Panc1 (cell line): ENCODE measurements around the gene DOCK4. TPM values are rescaled to one million over a fixed set of nuclear protein-coding genes. Genes with fewer than 3 reads are reported as not detected.

Experiments
- ATAC-seq: fragments of 200-7000 bp; cut with Tn5 transposase; 2 replicates; pipeline ENCODE4 v1.9.1; 2020; ENCODE audit warnings: mild to moderate bottlenecking, moderate library complexity
- BruUV-seq: library from RNA; stranded (reverse); fragments of 400-500 nt; replicated peaks from 2 replicates; lab custom pipeline; 2021; lab: Mats Ljungman, UMichigan
- CTCF ChIA-PET: fragments of 300-600 bp; sonication (Branson Sonifier 250); formaldehyde crosslinking; loops from one replicate; lab custom pipeline; 2022; ENCODE audit warnings: antibody characterized with exemption; lab: Charles Lee
- POLR2A ChIA-PET: fragments of 300-600 bp; sonication (Branson Sonifier 250); formaldehyde crosslinking; loops from one replicate; lab custom pipeline; 2022; ENCODE audit warnings: antibody characterized with exemption; lab: Charles Lee
- DNase-seq: peaks from one replicate; pipeline ENCODE4 v3.0.0-alpha.2; 2010; ENCODE audit warnings: low read depth, low spot score
- H3K27ac ChIP-seq: 2 replicates; pipeline ENCODE4 v1.5.1; 2011; ENCODE audit warnings: mild to moderate bottlenecking, low read length, inconsistent platforms
- H3K27me3 ChIP-seq: fragments of 200-500 bp; sonication (Bioruptor generic); 2 replicates; pipeline ENCODE4 v1.6.0; 2014; ENCODE audit warnings: low read length, inconsistent platforms; ENCODE audit not compliant: control insufficient read depth, insufficient read depth
- H3K36me3 ChIP-seq: fragments of 200-500 bp; sonication (Bioruptor generic); 2 replicates; pipeline ENCODE4 v1.5.1; 2014; ENCODE audit warnings: inconsistent platforms, mild to moderate bottlenecking, low read length, moderate library complexity; ENCODE audit not compliant: control insufficient read depth, insufficient read depth
- H3K4me1 ChIP-seq: 2 replicates; pipeline ENCODE4 v1.5.1; 2011; ENCODE audit warnings: inconsistent platforms, mild to moderate bottlenecking, low read length, moderate library complexity; ENCODE audit not compliant: control insufficient read depth, insufficient read depth
- H3K4me3 ChIP-seq, 2 experiments: 2 replicates each; pipeline ENCODE4 v1.5.1; 2011 to 2012; ENCODE audit warnings: low read depth in 2 of 2, low read length in 2 of 2, mild to moderate bottlenecking in 2 of 2, inconsistent platforms in 1 of 2, moderate library complexity in 1 of 2
- H3K9me3 ChIP-seq: fragments of 200-500 bp; sonication (Bioruptor generic); 2 replicates; pipeline ENCODE4 v1.5.1; 2014; ENCODE audit warnings: low read depth, mild to moderate bottlenecking, inconsistent platforms, low read length, moderate library complexity; ENCODE audit not compliant: control insufficient read depth, insufficient read depth
- POLR2AphosphoS5 ChIP-seq: IDR thresholded peaks from 2 replicates; pipeline ENCODE4 v1.6.1; 2012; ENCODE audit warnings: mild to moderate bottlenecking, low read depth, low read length, moderate library complexity
- SIN3A ChIP-seq: IDR thresholded peaks from 2 replicates; pipeline ENCODE4 v1.6.1; 2012; ENCODE audit warnings: low read depth, mild to moderate bottlenecking, low read length, moderate library complexity, borderline replicate concordance; ENCODE audit not compliant: insufficient read depth
- TCF7L2 ChIP-seq: IDR thresholded peaks from 2 replicates; pipeline ENCODE4 v1.6.1; 2011; ENCODE audit warnings: mild to moderate bottlenecking, low read depth, low read length, inconsistent platforms
- in situ Hi-C: cut with HindIII; loops from 2 replicates; pipeline ENCODE4 v1.10.0; 2016; ENCODE audit warnings: low sequenced_read_pairs, low pct_unique_long_range_greater_than_20kb
- intact Hi-C: fragments of 100-400 bp; cut with micrococcal nuclease; formaldehyde crosslinking; loops from one replicate; pipeline ENCODE4 v1.10.0; 2022; ENCODE audit not compliant: unreplicated experiment
- total RNA-seq: library from RNA; stranded (reverse); gene quantifications from one replicate; pipeline ENCODE4 v1.2.1, GENCODE V29; 2021; ENCODE audit not compliant: unreplicated experiment
- TF ChIP-seq, protein P1 (sequence below), 2 experiments: IDR thresholded peaks; 2 replicates each; pipeline ENCODE4 v1.6.1; 2011 to 2012; ENCODE audit warnings: low read depth in 2 of 2, control low read depth in 1 of 2, low read length in 1 of 2, mild to moderate bottlenecking in 1 of 2, moderate library complexity in 1 of 2; ENCODE audit not compliant: insufficient read depth in 1 of 2
- TF ChIP-seq, protein P2 (sequence below): fragments of 450-650 bp; IDR thresholded peaks from 2 replicates; pipeline ENCODE4 v1.5.1; 2017; ENCODE audit warnings: mild to moderate bottlenecking

The DOCK4 gene
- total RNA-seq, 1 experiment from 2014 or later, result 10.8 TPM

DNA sequence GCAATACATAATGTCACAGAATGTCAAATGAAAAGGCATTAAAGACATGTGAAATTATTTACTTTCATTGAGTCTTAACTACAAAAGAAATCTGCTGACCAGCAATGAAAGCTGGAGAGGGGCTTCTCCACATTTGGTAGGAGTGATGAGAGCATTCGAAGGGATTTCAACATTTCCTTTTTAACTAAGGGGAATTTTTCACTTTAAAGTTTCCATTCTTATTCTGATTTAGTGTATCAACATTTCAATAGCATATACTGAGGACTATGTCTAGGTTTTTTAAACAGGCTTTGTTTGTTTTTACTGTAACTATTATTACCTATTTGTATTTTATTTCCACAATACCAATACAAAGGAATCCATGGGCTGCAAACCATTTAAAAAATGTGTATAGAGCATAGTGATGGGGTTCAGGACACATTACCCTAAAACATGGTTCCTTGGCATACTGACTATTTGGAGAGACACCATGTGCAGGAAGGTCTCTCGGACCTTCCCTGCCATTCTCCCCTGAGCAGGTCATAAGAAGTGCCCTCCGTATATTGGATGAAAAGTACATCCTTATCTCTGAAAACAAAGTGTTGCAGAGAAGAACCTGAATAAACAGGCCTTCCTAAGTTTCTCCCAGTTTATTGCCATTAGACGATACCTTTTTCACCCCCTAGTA lies 278.7 kb downstream of the DOCK4 start:
- no peak for ATAC-seq
- DNase-seq, result no peak
- BruUV-seq, result no TSS peak
- ChIA-PET POLR2A (no interaction called here), CTCF (no interaction called here)
- H3K27me3 ChIP-seq, result no peaks in the 10 kb centered on the region
- no peaks in the 10 kb centered on the region for H3K4me1 ChIP-seq
- H3K27ac ChIP-seq, result no peak overlapping the region
- intact Hi-C loops, result no loop called here
- no peak for TF ChIP-seq SIN3A
- H3K9me3 ChIP-seq, result no peaks in the 10 kb centered on the region
- no peak overlapping the region for H3K4me3 ChIP-seq
- in situ Hi-C loops, result no loop called here
- no peaks in the 10 kb centered on the region for H3K36me3 ChIP-seq

DNA sequence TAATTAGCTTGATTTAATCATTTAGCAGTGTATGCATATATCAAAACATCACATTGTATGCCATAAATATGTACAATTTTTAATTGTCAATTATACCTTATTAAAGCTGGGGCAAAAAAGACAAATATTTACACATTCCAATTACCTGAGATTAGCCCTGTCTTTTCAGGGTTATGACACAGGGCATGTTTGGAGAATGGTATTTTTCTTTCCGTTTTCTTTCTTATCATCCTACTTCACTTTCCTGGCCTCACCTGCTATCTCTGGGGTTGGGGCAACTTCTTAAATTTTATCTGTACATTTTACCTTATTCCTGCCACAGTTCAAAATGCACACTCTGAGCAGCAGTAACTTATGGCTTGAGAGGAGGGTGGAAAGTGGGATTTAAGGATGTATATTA lies 285.9 kb downstream of the DOCK4 start:
- no TSS peak for BruUV-seq
- CTCF ChIA-PET, result no interaction called here

More for the DNA sequence above, 285.9 kb downstream of the DOCK4 start:
- H3K27me3 ChIP-seq, result no peaks in the 10 kb centered on the region
- in situ Hi-C loops (no loop called here), intact Hi-C loops (no loop called here)
- TF ChIP-seq, protein P1, sequence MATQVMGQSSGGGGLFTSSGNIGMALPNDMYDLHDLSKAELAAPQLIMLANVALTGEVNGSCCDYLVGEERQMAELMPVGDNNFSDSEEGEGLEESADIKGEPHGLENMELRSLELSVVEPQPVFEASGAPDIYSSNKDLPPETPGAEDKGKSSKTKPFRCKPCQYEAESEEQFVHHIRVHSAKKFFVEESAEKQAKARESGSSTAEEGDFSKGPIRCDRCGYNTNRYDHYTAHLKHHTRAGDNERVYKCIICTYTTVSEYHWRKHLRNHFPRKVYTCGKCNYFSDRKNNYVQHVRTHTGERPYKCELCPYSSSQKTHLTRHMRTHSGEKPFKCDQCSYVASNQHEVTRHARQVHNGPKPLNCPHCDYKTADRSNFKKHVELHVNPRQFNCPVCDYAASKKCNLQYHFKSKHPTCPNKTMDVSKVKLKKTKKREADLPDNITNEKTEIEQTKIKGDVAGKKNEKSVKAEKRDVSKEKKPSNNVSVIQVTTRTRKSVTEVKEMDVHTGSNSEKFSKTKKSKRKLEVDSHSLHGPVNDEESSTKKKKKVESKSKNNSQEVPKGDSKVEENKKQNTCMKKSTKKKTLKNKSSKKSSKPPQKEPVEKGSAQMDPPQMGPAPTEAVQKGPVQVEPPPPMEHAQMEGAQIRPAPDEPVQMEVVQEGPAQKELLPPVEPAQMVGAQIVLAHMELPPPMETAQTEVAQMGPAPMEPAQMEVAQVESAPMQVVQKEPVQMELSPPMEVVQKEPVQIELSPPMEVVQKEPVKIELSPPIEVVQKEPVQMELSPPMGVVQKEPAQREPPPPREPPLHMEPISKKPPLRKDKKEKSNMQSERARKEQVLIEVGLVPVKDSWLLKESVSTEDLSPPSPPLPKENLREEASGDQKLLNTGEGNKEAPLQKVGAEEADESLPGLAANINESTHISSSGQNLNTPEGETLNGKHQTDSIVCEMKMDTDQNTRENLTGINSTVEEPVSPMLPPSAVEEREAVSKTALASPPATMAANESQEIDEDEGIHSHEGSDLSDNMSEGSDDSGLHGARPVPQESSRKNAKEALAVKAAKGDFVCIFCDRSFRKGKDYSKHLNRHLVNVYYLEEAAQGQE (IDR thresholded peaks at IDR 0.05; ENCODE audit: insufficient read depth in 1 of 2, low read depth in 2 of 2, low read length in 1 of 2), result no peak
- no peak for TF ChIP-seq POLR2AphosphoS5
- TF ChIP-seq, protein P2, sequence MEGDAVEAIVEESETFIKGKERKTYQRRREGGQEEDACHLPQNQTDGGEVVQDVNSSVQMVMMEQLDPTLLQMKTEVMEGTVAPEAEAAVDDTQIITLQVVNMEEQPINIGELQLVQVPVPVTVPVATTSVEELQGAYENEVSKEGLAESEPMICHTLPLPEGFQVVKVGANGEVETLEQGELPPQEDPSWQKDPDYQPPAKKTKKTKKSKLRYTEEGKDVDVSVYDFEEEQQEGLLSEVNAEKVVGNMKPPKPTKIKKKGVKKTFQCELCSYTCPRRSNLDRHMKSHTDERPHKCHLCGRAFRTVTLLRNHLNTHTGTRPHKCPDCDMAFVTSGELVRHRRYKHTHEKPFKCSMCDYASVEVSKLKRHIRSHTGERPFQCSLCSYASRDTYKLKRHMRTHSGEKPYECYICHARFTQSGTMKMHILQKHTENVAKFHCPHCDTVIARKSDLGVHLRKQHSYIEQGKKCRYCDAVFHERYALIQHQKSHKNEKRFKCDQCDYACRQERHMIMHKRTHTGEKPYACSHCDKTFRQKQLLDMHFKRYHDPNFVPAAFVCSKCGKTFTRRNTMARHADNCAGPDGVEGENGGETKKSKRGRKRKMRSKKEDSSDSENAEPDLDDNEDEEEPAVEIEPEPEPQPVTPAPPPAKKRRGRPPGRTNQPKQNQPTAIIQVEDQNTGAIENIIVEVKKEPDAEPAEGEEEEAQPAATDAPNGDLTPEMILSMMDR, result no peak
- no peak for TF ChIP-seq SIN3A
- TF ChIP-seq TCF7L2, result no peak
- POLR2A ChIA-PET, result no interaction called here
- no peaks in the 10 kb centered on the region for H3K9me3 ChIP-seq
- H3K27ac ChIP-seq, result no peak overlapping the region
- H3K36me3 ChIP-seq, result no peaks in the 10 kb centered on the region
- H3K4me3 ChIP-seq, result no peak overlapping the region
- DNase-seq (no peak), ATAC-seq (no peak)
- 0 out of 2 replicates have a peak, but pooled peaks cover 2% of the 10 kb centered on the region for H3K4me1 ChIP-seq
